Muscle layer of duodenum (tissue), 2 donors: Measurements from ENCODE around the gene TPPP2.

Source experiments
- H3K27ac ChIP-seq: one replicate; pipeline ENCODE4 v1.7.0; 2013; ENCODE audit warnings: mild to moderate bottlenecking, low read length
- H3K27me3 ChIP-seq: one replicate; pipeline ENCODE4 v1.7.0; 2013; ENCODE audit warnings: low read depth, mild to moderate bottlenecking, control low read depth, low read length
- H3K36me3 ChIP-seq, 2 donors: one replicate each; pipeline ENCODE4 v1.7.0; 2013; ENCODE audit warnings: low read length in 2 of 2, control low read depth in 1 of 2, mild to moderate bottlenecking in 1 of 2; ENCODE audit not compliant: insufficient read depth in 2 of 2, control insufficient read depth in 1 of 2
- H3K4me1 ChIP-seq, 2 donors: one replicate each; pipeline ENCODE4 v1.7.0; 2013; ENCODE audit warnings: low read length in 2 of 2, mild to moderate bottlenecking in 2 of 2, control low read depth in 1 of 2, moderate library complexity in 1 of 2; ENCODE audit not compliant: insufficient read depth in 2 of 2, control insufficient read depth in 1 of 2
- H3K4me3 ChIP-seq, 2 donors: one replicate each; pipeline ENCODE4 v1.7.0; 2013; ENCODE audit warnings: low read length in 2 of 2, low read depth in 1 of 2, mild to moderate bottlenecking in 1 of 2
- H3K9me3 ChIP-seq, 2 donors: one replicate each; pipeline ENCODE4 v1.7.0; 2013; ENCODE audit warnings: low read length in 2 of 2, control low read depth in 1 of 2, mild to moderate bottlenecking in 1 of 2; ENCODE audit not compliant: control insufficient read depth in 1 of 2
- donor health status: healthy.

The TPPP2 gene

GRCh38 chr14:21066882-21067502 lies 37.0 kb downstream of the TPPP2 start:
- no peaks in the 10 kb centered on the region for H3K27me3 ChIP-seq
- H3K9me3 ChIP-seq = no peaks in the 10 kb centered on the region
- no peak overlapping the region for H3K4me3 ChIP-seq
- peaks cover 0 to 7% of the 10 kb centered on the region in 2 donors for H3K36me3 ChIP-seq
- peaks cover 0 to 22% of the 10 kb centered on the region in 2 donors for H3K4me1 ChIP-seq
- H3K27ac ChIP-seq = no peak overlapping the region

- peaks cover 0 to 32% of the 10 kb centered on the region in 2 donors for H3K4me1 ChIP-seq
- H3K4me3 ChIP-seq = peak overlapping the region; percentile 66 to 93
- H3K27me3 ChIP-seq = no peaks in the 10 kb centered on the region
- H3K27ac ChIP-seq = peak overlapping the region; percentile 67
- H3K36me3 ChIP-seq = peaks cover 8 to 12% of the 10 kb centered on the region in 2 donors
- no peaks in the 10 kb centered on the region for H3K9me3 ChIP-seq
These were observed 38.7 kb downstream of the TPPP2 start for GRCh38 chr14:21068521-21069387.

DNA sequence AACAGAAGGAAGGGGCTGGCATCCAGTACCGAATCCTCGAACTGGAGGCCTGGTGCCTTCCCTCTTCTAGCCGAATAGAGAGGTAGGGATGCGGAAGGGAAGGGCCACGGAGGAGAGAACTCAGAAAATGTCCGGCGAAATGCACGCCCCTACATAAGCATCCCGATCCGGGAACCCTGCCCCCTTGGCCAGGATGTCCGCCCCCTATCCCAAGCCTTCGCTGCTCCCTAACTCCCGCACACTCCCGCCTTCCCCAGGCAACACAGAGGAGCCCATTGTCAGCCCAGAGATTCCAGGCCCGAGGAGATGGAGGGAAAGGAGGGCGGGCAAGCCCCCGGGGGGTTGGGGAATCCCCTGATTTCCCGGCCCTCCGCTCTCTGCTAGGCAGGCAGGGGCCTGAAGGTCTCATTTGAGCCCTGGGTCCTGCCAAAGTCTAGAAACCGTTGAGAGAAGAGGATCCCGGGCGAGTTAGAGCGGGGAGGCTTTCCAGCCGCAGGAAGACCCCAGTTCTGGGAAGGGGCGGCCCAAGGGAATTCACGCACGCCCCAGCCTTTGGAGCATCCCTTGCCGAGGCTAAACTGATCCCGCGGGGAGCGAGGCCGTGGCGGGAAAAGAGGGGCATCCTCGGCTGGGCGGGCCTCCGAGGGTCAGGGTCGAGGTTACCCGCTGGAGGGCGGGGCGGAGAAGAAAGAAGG lies 39.5 kb downstream of the TPPP2 start:
- H3K9me3 ChIP-seq = no peaks in the 10 kb centered on the region
- peaks cover 8 to 17% of the 10 kb centered on the region in 2 donors for H3K36me3 ChIP-seq
- peaks cover 0 to 32% of the 10 kb centered on the region in 2 donors for H3K4me1 ChIP-seq
- peak overlapping the region; percentile 67 for H3K27ac ChIP-seq
- H3K27me3 ChIP-seq = no peaks in the 10 kb centered on the region
- peak overlapping the region; percentile 66 to 93 for H3K4me3 ChIP-seq

DNA sequence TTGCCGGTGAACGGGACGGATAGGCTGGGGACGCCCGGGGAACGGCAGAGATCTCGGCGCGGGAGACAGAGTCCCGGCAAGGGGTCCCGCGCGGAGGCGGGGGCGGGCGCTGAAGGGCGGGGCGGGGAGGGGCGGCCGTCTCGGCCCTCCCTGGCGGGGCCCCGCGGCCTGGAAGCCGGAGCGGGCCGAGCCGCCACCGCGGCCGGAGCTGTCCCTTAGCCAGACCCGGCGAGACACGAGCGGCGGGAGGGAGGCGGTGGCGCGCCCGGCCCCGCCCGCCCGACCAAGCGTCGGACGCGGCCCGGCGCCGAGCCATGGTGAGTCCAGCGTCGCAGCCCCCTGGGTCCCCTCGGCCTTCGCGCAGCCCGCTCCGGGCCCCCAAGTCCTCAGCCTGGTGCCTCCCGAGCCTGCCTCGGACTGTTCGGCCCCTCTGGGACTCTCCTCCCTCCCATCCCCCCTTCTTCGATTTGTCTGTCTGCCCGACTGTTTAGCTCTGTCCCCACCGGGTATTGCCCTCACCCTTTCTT lies 40.1 kb downstream of the TPPP2 start, which contains the start of gene ARHGEF40:
TSS of gene ARHGEF40 (plus strand) at position 222 of the 527 bp plus-strand sequence. CDS start at position 315, 93 bp downstream.
- Histone ChIP-seq H3K4me3 (peak within 1 kb of the TSS; percentile 88 to 93), H3K27ac (peak within 1 kb of the TSS; percentile 78), H3K9me3 (no peaks in the 10 kb centered on the region), H3K36me3 (peaks cover 11 to 20% of the 10 kb centered on the region in 2 donors), H3K4me1 (peaks cover 0 to 32% of the 10 kb centered on the region in 2 donors), H3K27me3 (no peaks in the 10 kb centered on the region)

DNA sequence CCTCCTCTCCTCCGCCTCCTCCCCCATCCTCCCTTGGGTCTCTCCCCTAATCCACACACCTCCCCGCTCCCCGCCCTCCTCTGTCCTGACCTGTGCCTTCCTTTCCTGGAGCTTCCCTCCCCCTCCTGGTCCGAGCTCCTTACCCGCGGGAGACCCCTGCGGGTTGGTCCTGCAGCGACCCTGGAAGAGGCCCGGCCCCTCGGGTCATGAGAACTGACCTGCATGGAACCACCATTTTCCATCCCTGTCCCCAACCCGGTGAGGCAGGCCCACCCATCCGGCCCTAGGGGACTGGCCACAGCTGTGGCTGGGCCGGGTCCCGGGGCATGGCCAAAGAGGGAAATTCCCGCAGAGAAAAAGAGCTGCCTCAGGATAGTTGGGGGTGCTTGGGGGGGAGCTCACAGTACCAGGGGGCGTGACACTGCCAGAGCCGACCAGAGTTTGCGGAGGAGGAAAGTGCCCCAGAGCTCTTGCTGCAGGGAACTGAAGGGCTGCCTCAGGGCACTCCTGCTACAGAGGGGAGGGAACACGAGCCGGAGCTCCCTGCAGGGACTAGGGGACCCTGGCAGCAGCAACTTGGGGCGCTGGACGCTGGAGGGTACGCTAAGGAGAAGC lies 40.7 kb downstream of the TPPP2 start:
- peaks cover 14 to 26% of the 10 kb centered on the region in 2 donors for H3K36me3 ChIP-seq
- H3K27ac ChIP-seq = peak overlapping the region; percentile 78
- peaks cover 0 to 32% of the 10 kb centered on the region in 2 donors for H3K4me1 ChIP-seq
- H3K9me3 ChIP-seq = no peaks in the 10 kb centered on the region
- H3K4me3 ChIP-seq = peak overlapping the region; percentile 88 to 93
- no peaks in the 10 kb centered on the region for H3K27me3 ChIP-seq

- H3K4me1 ChIP-seq = peaks cover 0 to 32% of the 10 kb centered on the region in 2 donors
- H3K9me3 ChIP-seq = no peaks in the 10 kb centered on the region
- peaks cover 22 to 33% of the 10 kb centered on the region in 2 donors for H3K36me3 ChIP-seq
- H3K4me3 ChIP-seq = peak overlapping the region; percentile 88 to 93
- H3K27ac ChIP-seq = peak overlapping the region; percentile 78
- no peaks in the 10 kb centered on the region for H3K27me3 ChIP-seq
These were observed 41.4 kb downstream of the TPPP2 start for GRCh38 chr14:21071225-21072030.

DNA sequence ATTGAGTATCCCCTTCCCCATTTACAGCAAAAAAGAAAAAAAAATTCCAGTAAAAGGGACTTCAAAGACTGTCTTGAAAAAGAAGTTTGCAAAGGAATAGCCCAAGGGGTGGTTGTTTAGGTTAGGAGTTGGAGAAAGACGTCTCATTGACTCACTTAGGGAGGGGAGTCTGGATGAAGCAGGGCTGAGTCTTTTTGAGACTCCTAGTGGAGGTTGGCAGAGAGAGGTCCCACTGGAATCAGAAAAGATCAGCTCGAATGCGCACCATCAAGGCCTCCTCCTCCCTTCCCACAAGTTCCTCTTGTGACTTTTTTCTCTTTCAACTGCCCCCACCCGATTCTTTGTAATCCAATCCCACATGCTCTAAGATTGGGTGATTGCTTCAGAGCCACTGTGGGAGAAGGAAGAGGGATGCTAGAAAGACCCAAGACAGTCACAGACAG lies 42.0 kb downstream of the TPPP2 start:
- H3K27ac ChIP-seq = peak overlapping the region; percentile 78
- no peaks in the 10 kb centered on the region for H3K27me3 ChIP-seq
- H3K4me1 ChIP-seq = peaks cover 0 to 32% of the 10 kb centered on the region in 2 donors
- peak overlapping the region; percentile 88 to 93 for H3K4me3 ChIP-seq
- no peaks in the 10 kb centered on the region for H3K9me3 ChIP-seq
- peaks cover 26 to 35% of the 10 kb centered on the region in 2 donors for H3K36me3 ChIP-seq

GRCh38 chr14:21072781-21073339 lies 42.8 kb downstream of the TPPP2 start:
- Histone ChIP-seq H3K4me3 (no peak overlapping the region), H3K27ac (peak overlapping the region; percentile 78), H3K9me3 (no peaks in the 10 kb centered on the region), H3K27me3 (no peaks in the 10 kb centered on the region), H3K4me1 (peaks cover 0 to 32% of the 10 kb centered on the region in 2 donors), H3K36me3 (peaks cover 31 to 41% of the 10 kb centered on the region in 2 donors)

DNA sequence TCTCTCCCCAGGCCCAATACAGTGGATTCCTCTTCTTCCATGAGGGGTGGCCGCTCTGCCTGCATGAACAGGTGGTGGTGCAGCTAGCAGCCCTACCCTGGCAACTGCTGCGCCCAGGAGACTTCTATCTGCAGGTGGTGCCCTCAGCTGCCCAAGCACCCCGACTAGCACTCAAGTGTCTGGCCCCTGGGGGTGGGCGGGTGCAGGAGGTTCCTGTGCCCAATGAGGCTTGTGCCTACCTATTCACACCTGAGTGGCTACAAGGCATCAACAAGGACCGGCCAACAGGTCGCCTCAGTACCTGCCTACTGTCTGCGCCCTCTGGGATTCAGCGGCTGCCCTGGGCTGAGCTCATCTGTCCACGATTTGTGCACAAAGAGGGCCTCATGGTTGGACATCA lies 43.9 kb downstream of the TPPP2 start:
- Histone ChIP-seq H3K36me3 (peaks cover 41 to 52% of the 10 kb centered on the region in 2 donors), H3K4me3 (no peak overlapping the region), H3K27me3 (no peaks in the 10 kb centered on the region), H3K27ac (no peak overlapping the region), H3K4me1 (peaks cover 0 to 25% of the 10 kb centered on the region in 2 donors), H3K9me3 (no peaks in the 10 kb centered on the region)
